Islet of Langerhans (tissue), 1 donor: ENCODE results near the gene IFT20.

Experiments
- FAIRE-seq: peaks from one replicate; lab custom pipeline; 2011; peaks lifted over from hg19 to GRCh38; lab: Jason Lieb, UNC

Gene IFT20, protein sequence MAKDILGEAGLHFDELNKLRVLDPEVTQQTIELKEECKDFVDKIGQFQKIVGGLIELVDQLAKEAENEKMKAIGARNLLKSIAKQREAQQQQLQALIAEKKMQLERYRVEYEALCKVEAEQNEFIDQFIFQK

DNA sequence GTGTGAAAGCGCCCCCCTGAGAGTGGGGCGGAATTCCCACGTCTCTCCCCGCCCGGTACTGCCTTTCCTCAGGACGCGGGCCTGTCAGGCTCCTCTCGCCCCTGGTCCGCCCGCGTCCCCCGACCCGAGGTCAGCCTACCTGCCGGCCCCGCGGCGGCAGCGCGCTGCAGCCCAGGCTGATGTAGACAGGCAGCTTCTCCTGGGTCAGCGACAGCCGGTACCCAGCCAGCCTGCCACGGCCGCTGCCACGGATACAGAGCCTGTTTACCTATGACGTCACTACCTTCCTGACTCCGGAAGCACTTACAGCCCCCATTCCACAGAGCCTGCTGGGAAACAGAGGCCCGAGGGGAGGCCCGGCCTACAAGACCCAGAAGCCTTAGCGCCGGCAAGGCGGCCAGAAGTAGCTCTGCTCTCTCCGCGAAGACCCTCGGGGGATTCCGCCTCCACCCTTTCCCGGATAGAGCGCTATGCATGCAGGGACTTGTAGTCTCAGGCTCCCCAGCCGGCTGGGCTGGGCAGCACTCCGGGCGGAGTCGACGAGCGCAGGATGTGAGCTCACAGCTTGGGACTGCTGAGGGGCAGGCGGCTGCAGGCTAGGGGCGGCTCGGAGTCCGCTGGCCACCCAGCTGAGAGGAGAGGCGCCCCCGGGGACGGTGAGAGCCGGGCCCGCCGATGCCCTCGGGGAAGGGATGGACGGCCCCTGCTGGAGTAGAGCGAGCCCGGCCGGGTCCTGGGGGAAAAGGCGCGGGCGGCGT, at the start of gene IFT20, which contains the start of gene TNFAIP1:
IFT20 (minus strand) TSS at position 272 of the 758 bp plus-strand sequence. CDS start 3,487 bp downstream, outside the sequence.
TNFAIP1 (plus strand) TSS at position 561 of the 758 bp plus-strand sequence. CDS start 3,761 bp downstream, outside the sequence.
- FAIRE-seq: peak; percentile 88

DNA sequence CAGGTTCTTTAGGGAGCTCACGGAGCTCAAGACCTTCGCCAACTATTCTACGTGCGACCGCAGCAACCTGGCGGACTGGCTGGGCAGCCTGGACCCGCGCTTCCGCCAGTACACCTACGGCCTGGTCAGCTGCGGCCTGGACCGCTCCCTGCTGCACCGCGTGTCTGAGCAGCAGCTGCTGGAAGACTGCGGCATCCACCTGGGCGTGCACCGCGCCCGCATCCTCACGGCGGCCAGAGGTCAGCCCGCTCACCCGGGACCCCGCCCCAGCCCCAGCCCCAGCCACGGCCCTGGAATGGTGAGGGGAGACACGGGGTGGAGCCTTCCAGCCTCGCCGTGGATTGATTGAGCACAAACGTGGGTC, 49.7 kb upstream of the IFT20 start:
- FAIRE-seq: no peak

DNA sequence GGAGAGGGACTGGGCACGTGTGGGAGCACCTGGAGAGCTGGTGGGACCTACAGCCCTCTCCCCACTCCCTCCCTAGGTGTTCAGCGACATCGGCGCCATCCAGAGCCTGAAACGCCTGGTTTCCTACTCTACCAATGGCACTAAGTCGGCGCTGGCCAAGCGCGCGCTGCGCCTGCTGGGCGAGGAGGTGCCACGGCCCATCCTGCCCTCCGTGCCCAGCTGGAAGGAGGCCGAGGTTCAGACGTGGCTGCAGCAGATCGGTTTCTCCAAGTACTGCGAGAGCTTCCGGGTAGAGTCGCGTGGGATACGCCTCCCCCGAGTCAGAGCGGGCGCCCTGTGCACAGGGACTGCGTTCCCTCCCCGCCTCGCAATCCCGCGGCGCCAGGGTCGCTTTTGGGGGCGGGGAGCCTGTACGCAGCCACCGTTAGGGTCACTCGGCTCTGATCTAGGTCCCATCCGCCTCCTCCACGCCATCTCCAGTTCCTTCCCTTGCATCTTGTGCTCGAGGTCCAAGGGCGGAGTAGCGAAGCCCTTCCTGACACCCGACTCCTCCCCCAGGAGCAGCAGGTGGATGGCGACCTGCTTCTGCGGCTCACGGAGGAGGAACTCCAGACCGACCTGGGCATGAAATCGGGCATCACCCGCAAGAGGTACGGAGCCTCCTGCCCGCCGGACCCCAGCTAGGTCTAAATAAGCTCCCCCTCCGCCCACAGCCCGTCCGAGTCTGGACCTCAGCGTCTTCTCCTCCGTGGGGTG, 49.2 kb upstream of the IFT20 start:
- FAIRE-seq: no peak

DNA sequence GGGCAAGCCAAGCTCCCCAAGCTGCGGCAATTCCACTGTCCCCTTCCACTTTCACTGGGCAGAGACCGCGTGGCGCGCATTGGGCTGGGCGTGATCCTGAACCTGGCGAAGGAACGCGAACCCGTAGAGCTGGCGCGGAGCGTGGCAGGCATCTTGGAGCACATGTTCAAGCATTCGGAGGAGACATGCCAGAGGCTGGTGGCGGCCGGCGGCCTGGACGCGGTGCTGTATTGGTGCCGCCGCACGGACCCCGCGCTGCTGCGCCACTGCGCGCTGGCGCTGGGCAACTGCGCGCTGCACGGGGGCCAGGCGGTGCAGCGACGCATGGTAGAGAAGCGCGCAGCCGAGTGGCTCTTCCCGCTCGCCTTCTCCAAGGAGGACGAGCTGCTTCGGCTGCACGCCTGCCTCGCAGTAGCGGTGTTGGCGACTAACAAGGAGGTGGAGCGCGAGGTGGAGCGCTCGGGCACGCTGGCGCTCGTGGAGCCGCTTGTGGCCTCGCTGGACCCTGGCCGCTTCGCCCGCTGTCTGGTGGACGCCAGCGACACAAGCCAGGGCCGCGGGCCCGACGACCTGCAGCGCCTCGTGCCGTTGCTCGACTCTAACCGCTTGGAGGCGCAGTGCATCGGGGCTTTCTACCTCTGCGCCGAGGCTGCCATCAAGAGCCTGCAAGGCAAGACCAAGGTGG, 46.0 kb upstream of the IFT20 start:
- FAIRE-seq: no peak

DNA sequence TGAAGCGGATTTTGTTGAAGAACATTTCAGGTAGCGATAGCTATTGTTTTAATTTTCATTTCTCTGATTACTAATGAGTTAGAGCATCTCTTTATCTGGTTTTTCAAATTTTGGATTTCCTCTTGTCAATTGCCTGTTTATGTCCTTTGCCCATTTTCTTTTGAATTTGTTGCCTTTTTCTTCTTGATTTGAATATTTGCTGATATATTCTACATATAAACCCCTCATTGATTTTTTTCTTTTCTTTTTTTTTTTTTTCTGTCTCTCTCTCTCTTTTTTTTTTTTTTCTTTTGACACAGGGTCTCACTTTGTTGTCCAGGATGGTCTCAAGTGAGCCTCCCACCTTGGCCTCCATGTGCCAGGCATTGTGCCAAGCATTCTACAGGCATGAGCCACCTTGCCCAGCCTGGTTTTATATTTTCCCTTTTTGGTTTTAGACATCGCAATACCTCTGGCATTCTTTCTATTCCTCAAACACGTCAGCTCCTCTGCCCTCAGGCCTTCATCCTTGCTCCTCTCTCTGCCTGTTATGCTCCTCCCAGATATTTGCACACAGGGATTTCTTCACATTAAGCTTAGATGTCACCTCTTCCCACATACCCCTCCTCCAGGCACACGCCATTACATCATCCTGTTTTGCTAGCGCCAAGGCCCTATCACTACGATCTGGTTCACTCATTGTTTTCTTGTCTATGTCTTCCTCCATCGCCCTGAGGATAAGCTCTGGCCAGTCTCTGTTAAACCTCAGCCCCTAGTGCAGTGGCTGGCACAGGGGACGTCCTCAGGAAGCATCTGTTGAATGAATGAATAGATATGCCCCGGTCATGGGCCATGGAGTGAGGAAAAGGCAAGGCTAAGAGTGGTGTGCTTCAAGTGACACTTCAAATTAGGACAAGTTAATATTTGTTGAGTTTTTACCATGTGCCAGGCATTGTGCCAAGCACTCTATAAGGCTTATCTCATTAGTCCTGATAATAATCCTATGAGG, 44.8 kb upstream of the IFT20 start:
- FAIRE-seq: no peak

DNA sequence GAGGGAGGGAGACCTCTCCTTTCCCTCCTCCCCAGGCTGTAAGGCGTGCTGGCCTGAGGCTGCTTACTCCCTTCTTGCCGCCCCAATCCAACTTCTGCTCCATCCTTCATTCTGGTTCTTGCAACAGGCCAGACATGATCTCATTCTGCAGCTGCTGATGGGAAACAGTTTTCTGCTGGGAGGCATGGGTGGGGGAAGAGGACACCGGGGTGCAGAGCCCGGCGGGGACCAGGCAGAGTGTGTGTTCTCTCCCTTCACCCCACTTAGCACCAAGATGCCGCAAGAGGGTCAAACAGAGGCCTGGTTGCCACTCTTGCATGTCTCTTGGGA, 37.6 kb upstream of the IFT20 start:
- FAIRE-seq: no peak

DNA sequence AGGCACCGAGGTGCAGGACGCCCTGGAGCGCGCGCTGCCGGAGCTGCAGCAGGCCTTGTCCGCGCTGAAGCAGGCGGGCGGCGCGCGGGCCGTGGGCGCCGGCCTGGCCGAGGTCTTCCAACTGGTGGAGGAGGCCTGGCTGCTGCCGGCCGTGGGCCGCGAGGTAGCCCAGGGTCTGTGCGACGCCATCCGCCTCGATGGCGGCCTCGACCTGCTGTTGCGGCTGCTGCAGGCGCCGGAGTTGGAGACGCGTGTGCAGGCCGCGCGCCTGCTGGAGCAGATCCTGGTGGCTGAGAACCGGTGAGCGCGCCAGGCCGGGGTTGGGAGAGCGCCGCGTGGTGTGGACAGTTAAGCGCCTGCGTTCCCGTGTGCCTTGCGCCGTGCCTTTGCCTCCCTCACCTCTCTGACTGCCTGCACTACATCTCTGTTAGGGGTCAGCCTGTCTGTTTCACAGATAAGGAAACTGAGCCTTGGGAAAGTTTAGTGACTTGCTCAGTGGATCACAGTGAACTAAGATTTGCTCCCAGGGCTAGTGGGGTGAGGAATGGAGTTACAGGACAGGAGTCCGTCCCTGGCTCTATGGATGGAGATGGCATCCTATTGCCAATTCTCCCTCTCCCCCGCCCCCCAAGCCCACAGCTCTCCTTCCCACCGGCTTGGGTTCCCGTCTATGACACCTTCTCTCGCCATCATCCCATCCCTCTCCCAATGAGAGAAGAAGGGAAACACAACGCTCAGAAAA, 37.1 kb upstream of the IFT20 start:
- no peak for FAIRE-seq

DNA sequence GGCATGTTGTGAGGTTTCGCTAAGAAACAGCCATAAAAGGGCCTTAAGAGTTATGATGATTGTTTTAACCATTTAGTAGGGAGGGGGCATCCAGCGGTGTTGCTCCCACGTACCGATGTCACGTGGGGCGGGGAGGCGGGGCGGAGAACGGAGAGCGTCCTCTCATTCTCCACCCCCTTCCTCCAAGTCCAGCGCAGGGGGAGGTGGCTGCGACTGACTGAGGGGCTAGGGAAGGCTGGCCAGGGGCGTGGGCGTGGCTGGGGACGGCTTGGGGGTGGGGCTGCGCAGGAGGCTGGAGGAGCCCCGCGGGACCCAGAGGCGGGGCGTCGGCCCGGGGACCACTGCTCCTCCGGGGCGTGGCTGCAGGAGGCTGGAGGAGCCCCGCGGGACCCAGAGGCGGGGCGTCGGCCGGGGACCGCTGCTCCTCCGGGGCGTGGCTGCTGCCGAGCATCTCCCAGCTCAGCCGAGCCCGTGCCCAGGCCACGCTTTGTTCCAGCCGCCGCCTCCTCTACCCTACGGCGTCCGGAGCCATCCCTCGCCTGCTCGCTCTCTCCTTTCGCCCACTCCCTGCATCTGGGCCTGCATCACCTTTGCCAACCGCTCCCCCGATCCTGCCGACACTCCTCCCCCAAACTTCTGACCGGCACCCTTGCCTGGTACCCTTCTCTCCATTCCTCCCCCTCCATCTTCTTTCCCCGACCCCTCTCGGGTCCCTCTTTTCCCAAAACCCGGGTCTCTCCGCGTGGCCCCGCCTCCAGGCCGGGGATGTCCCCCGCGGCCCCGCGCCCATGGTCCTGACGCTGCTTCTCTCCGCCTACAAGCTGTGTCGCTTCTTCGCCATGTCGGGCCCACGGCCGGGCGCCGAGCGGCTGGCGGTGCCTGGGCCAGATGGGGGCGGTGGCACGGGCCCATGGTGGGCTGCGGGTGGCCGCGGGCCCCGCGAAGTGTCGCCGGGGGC, 36.3 kb upstream of the IFT20 start, which contains the start of gene SARM1:
SARM1 (plus strand) TSS at position 450 of the 958 bp plus-strand sequence; CDS start at position 789, 339 bp downstream.
- FAIRE-seq: no peak

DNA sequence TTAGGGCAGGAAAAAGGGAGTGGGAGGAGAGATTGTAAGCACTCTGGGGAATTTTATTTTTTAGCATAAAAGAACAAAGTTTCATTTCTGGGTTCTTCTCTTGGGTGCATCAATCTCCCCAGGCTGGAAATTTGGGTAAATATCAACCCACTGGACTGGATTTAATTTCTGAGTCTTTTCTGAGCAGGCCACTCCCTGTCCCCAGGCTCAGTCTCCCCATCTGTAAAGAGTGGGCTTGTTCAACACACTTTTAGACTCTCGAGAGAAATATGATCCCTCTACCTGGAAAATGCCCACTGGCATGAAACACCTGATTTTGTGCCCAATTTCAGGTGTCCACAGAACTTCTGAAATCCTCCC, 35.5 kb upstream of the IFT20 start:
- FAIRE-seq: no peak

DNA sequence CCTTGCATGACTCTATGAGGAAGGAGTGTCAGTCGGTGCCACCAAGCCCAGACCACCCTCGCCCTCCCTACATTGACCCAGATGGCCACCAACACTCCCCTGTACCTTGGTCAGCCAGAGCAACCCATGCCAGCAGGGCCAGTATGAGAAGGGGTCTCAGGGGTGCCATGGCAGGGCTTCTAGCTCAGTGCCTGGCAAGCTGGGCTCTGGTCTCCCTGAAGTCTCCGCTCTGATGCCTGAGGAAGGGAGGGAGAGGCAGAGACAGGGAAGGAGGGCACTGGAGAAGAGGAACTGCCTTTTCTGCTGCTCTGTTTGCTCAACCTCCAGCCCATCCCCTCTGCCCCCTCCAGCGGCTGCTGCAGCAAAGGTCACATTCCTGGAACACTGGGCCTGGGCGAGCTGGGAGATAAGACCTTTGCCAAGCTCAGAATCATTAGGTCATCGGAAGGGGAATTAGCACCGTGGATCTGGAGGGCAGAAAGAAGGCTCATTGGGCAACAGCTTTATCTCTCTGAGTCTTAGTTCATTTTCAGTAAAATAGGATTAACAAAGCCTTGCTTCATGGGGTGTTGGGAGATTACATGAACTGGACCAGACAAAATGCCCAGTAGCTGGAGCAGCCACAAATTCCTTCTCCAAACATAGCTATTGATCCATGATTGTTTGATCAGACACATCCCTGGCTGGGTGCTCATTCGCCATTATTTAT, 34.9 kb upstream of the IFT20 start, which contains the start of gene VTN:
VTN (minus strand) TSS at position 273 of the 709 bp plus-strand sequence; CDS start at position 169, 104 bp downstream.
- FAIRE-seq: no peak

DNA sequence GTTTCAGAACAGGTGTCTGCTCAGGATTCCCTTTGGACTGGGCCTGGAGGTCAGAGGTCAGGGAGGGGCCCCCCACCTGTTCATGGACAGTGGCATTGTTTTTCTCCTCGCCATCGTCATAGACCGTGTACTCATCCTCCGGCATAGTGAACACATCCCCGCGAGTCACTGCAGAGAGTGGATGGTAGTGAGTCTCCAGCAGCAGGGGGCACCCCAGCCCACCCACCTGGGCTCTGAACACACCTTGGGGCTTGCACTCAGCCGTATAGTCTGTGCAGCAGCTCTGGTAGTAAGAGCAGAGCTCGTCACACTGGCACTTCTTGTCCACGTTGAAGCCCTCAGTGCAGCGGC, 34.4 kb upstream of the IFT20 start:
- no peak for FAIRE-seq

DNA sequence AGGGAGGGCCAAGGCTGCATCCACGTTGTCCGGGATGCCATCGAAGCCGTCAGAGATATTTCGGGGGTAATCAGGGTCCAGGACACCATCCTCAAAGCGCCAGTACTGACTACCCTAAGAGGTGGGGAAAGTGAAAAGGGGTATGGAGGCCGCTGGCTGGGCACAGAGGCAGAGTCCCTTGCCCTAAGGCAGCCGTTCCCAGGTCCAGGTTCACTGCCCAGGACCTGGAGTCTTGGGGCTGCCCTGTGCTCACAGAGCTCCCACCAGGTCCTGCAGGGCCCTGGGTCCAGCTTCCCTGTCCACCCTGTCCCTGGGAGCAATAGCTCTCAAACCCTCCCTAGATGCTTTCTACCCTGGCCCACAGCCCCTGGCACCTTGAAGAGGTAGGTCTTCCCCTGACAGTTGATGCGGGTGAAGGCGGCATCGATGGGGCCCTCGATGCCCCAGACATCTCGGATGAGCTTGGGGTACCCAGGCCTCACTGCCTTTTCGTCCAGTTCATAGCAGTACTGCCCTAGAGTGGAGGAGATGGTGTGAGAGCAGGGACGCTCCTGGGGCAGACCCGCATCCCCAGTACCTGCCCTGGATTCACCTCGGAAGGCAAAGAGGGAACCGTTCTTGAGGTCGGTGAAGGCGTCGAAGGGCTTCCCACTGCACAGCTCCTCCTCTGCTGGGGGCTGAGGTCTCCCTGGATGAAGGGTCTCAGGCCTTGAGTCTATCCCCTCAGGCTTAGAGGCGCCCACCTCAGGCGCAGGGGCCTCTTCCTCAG, 33.8 kb upstream of the IFT20 start:
- FAIRE-seq: no peak

DNA sequence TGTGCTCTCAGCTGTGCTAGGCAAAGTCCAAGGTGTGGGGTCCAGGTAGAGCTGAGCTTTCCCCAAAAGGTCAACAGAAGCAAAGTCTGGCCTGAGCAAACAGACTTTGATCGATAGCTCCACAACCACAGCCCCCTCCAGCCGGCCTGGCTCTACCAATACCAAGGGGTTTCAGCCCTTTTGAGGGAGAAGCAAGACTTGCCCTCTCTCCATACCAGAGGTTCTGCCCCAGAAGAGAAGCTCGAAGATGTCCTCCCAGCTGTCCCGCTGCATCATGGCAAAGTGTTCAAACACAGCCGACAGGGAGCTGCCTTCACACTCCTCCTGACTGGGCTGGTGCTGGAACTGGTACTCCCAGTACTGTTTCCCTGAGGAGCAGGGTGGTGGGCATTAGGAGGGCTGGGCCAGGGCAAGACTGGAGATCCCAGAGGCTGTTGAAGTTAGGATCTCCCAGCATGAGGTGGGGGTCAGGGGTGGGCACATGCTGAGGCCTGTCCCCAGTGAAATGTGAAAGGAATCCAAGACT, 33.1 kb upstream of the IFT20 start:
- FAIRE-seq: no peak

DNA sequence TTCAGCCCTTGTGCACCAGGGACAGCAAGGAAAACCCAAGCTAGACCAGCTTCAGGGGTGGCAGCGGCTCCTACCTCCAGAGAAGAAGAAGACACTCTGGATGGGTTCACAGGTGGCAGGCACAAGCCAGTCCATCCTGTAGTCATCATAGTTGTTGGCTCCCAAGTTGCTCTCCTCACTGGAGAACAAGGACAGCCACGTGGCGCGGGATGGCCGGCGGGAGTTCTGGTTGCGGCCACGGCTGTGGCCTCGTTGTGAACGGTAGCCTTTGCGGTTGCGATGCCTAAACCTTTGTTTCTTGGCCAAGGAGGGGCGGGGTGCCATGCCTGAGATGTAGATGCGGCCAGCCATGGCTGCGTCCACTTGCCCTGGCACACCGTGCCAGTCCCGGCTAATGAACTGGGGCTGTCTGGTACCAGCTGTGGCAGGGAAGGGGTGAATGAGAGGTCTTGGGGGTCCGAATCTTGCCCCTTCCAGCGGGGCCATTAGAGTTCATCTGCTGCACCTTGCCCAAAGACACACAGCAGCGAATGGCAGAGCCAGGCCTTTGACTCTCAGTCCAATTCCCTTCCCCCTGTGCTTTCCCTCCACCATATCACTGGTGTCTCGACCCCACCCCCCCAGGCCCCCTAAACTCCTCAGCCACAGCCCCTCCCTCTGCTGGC, 32.5 kb upstream of the IFT20 start:
- no peak for FAIRE-seq

DNA sequence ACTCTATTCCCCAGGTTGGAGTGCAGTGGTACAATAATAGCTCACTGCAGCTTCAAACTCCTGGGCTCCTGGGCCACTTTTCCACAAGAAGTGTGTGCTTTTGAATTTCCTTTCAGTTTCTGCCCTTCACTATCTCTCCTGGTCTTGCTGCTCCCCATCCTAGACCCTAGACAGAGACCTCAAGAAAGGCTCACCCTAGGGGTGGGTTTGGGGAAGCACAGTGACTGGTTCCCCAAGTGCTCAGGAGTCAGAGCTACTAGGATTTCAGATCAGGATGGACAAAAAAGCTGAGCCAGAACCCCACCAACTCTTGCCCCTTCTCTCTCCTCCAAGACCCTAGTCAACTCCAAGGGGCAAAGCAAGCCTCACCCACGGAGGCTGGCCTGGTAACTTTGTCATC, 31.3 kb upstream of the IFT20 start:
- no peak for FAIRE-seq

DNA sequence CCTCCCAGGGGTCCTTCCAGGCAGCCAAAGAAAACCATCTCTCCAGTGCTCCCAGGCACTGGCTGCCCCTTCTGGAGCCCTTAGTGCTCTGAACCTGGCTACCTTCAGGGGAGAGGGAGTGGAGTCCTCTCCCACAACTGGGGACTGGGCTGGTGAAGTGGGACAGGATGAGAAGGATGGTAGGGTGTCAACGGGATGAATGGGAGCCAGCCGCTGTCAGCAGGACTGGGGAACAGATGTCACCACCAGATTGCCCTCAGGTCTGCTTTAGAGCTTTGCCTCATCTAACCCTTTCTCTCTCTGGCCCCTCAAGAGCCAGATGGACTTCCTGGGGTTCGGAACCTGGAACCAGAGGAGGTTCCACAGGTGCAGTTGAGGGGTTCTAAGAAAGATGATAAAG, 30.2 kb upstream of the IFT20 start:
- FAIRE-seq: no peak

DNA sequence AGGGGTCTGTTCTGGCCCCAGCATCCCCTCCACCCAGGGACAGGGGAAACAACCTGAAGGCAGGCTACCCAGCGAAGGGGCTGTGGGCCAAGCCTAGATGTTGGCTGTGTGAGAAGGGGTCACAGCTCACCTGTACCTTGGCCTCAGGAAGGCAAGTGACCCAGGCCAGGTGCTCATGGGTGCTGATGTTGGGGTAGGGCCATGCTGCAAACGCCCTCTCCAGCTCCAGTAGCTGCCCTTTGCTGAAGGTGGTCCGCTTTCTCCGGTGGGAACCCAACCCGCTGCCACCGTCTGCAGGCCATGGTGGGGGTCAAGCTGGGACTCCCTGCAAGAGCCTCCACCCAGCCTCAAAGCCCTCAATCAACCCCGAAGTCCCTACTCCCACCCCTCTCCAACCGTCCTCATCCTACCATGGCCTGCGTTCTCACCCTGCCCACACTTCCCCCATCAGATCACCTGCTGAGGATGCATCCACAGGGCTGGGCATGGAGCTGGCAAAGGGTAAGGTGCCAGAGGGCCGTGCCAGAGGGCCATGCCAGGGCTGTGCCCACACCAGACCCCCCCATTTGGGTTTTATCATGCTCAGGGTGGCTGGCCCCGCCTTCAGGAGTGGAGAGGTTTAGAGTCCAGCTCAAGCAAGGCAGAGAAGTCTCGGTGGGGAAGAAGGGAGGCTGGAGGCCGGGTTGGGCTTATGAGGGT, 29.5 kb upstream of the IFT20 start, which contains the start of gene SEBOX:
SEBOX (minus strand) TSS at position 535 of the 699 bp plus-strand sequence; CDS start at position 487, 48 bp downstream.
- no peak for FAIRE-seq
